ENCODE results near the gene ANGPTL3. TPM values are rescaled to one million over a fixed set of nuclear protein-coding genes. Genes with fewer than 3 reads are reported as not detected.

ANGPTL3 gene
- total RNA-seq, 2 donors from 2014 or later: 0.12 TPM; not detected in 1

- no peak for TF ChIP-seq CTCF (IDR thresholded peaks at IDR 0.05)
- no peak for DNase-seq
- no peak overlapping the region for H3K27ac ChIP-seq
- no peaks in the 10 kb centered on the region for H3K36me3 ChIP-seq
- intact Hi-C loops (cut with DNase I): no loop called here
- no peak overlapping the region for H3K4me3 ChIP-seq
- no peaks in the 10 kb centered on the region for H3K4me1 ChIP-seq
- no peak overlapping the region for H3K9ac ChIP-seq (ENCODE audit: low read depth in 2 of 2, low read length in 2 of 2)
- H3K9me3 ChIP-seq: no peaks in the 10 kb centered on the region
- H3K27me3 ChIP-seq: no peaks in the 10 kb centered on the region
These were observed 40.2 kb downstream of the ANGPTL3 start for GRCh38 chr1:62637392-62638105.

DNA sequence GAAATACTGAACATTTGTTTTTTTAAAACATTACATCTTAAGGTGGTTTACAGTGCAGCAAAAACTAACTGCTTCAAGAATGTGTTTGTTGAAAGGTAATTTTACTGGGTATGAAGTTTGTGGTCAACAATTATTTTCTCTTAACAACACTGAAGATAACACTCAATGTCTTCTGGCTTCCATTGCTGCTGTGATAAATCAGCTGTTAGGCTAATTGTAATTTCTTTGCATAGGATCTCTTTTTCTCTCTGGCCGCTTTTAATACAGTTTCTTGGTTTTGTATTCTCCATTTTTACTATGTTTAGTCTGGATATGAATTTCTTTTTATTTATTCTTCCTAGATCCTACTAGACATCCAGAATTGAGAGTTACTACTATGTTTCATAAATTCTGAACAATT, 46.0 kb downstream of the ANGPTL3 start:
- Histone ChIP-seq H3K36me3 (no peaks in the 10 kb centered on the region), H3K27ac (no peak overlapping the region), H3K9me3 (no peaks in the 10 kb centered on the region), H3K27me3 (no peaks in the 10 kb centered on the region), H3K9ac (ENCODE audit: low read depth in 2 of 2, low read length in 2 of 2) (no peak overlapping the region), H3K4me1 (no peaks in the 10 kb centered on the region), H3K4me3 (no peak overlapping the region)
- TF ChIP-seq CTCF (IDR thresholded peaks at IDR 0.05): no peak
- intact Hi-C loops (cut with DNase I): no loop called here
- DNase-seq: no peak

GRCh38 chr1:62652387-62652786, 55.1 kb downstream of the ANGPTL3 start:
- no peak for DNase-seq
- TF ChIP-seq CTCF (IDR thresholded peaks at IDR 0.05): no peak
- intact Hi-C loops (cut with DNase I): no loop called here
- Histone ChIP-seq H3K4me3 (no peak overlapping the region), H3K9ac (ENCODE audit: low read depth in 2 of 2, low read length in 2 of 2) (no peak overlapping the region), H3K27me3 (no peaks in the 10 kb centered on the region), H3K36me3 (no peaks in the 10 kb centered on the region), H3K9me3 (no peaks in the 10 kb centered on the region), H3K27ac (no peak overlapping the region), H3K4me1 (no peaks in the 10 kb centered on the region)

- Histone ChIP-seq H3K4me3 (no peak overlapping the region), H3K27ac (no peak overlapping the region), H3K36me3 (no peaks in the 10 kb centered on the region), H3K9ac (ENCODE audit: low read depth in 2 of 2, low read length in 2 of 2) (no peak overlapping the region), H3K27me3 (no peaks in the 10 kb centered on the region), H3K9me3 (no peaks in the 10 kb centered on the region), H3K4me1 (no peaks in the 10 kb centered on the region)
- no peak for DNase-seq
- TF ChIP-seq CTCF (IDR thresholded peaks at IDR 0.05): no peak
- intact Hi-C loops (cut with DNase I): no loop called here
These were observed 57.4 kb downstream of the ANGPTL3 start for GRCh38 chr1:62654744-62655143.

Other genes starting within 250 kb of the ANGPTL3 start
- 10 to 100 TPM; 28.8 to 30.7 TPM for gene USP1, start 160.5 kb upstream of the ANGPTL3 start, total RNA-seq
- gene DOCK7, start 90.9 kb downstream of the ANGPTL3 start, total RNA-seq: 10 to 100 TPM; 44.9 to 53.7 TPM
- 10 to 100 TPM in 1 of 2 donors, 1 to 10 TPM in 1; 9.5 to 12.4 TPM for gene ATG4C, start 186.6 kb downstream of the ANGPTL3 start, total RNA-seq

Measured in colonic mucosa (tissue), 4 donors.